Measurements from ENCODE around the gene RSAD2.
"Not testable (repeated sequence)": the region's sequence is repeated elsewhere in the genome, so short reads cannot be mapped to it uniquely, and the experiment has no call there.

The RSAD2 gene

GRCh38 chr2:6926071-6926732 lies 48.6 kb downstream of the RSAD2 start:
- DNase-seq (ENCODE audit: low read depth in 2 of 2) = no peak

GRCh38 chr2:6927186-6927585 lies 49.6 kb downstream of the RSAD2 start:
- DNase-seq (ENCODE audit: low read depth in 2 of 2) = no peak

- DNase-seq (ENCODE audit: low read depth in 2 of 2) = no peak
These were observed 50.2 kb downstream of the RSAD2 start for GRCh38 chr2:6927753-6928152.

GRCh38 chr2:6928452-6928851 lies 50.9 kb downstream of the RSAD2 start:
- DNase-seq (ENCODE audit: low read depth in 2 of 2) = no peak

GRCh38 chr2:6929196-6929819 lies 51.7 kb downstream of the RSAD2 start:
- no peak for DNase-seq (ENCODE audit: low read depth in 2 of 2)

- no peak for DNase-seq (ENCODE audit: low read depth in 2 of 2)
These were observed 53.5 kb downstream of the RSAD2 start for GRCh38 chr2:6930923-6931647.

GRCh38 chr2:6931753-6932152 lies 54.2 kb downstream of the RSAD2 start:
- no peak for DNase-seq (ENCODE audit: low read depth in 2 of 2)

GRCh38 chr2:6932206-6932605 lies 54.6 kb downstream of the RSAD2 start:
- DNase-seq (ENCODE audit: low read depth in 2 of 2) = no peak

GRCh38 chr2:6932828-6933227 lies 55.3 kb downstream of the RSAD2 start:
- DNase-seq (ENCODE audit: low read depth in 2 of 2) = no peak

GRCh38 chr2:6933911-6934310 lies 56.3 kb downstream of the RSAD2 start:
- DNase-seq (ENCODE audit: low read depth in 2 of 2) = no peak

GRCh38 chr2:6934345-6934744 lies 56.8 kb downstream of the RSAD2 start:
- no peak for DNase-seq (ENCODE audit: low read depth in 2 of 2)

GRCh38 chr2:6934758-6935651 lies 57.4 kb downstream of the RSAD2 start:
- DNase-seq (ENCODE audit: low read depth in 2 of 2) = no peak

GRCh38 chr2:6935652-6936020 lies 58.1 kb downstream of the RSAD2 start:
- DNase-seq (ENCODE audit: low read depth in 2 of 2) = not testable (repeated sequence)

- DNase-seq (ENCODE audit: low read depth in 2 of 2) = no peak
These were observed 59.6 kb downstream of the RSAD2 start for GRCh38 chr2:6937157-6937556.

- no peak for DNase-seq (ENCODE audit: low read depth in 2 of 2)
These were observed 60.0 kb downstream of the RSAD2 start for GRCh38 chr2:6937582-6937981.

- no peak for DNase-seq (ENCODE audit: low read depth in 2 of 2)
These were observed 61.5 kb downstream of the RSAD2 start for GRCh38 chr2:6939071-6939470.

GRCh38 chr2:6940820-6941219 lies 63.2 kb downstream of the RSAD2 start:
- no peak for DNase-seq (ENCODE audit: low read depth in 2 of 2)

GRCh38 chr2:6941299-6942046 lies 63.9 kb downstream of the RSAD2 start:
- no peak for DNase-seq (ENCODE audit: low read depth in 2 of 2)

GRCh38 chr2:6942848-6943247 lies 65.3 kb downstream of the RSAD2 start:
- DNase-seq (ENCODE audit: low read depth in 2 of 2) = no peak

GRCh38 chr2:6943523-6943922 lies 65.9 kb downstream of the RSAD2 start:
- no peak for DNase-seq (ENCODE audit: low read depth in 2 of 2)

GRCh38 chr2:6943971-6944370 lies 66.4 kb downstream of the RSAD2 start:
- no peak for DNase-seq (ENCODE audit: low read depth in 2 of 2)

Data from stimulated activated CD8-positive, alpha-beta memory T cell treated with anti-CD3 and anti-CD28 coated beads, Interleukin-2, amount 100 ng/mL, for 1 hour (primary cell).